Measurements from ENCODE around the gene ODAD3. TPM values are rescaled to one million over a fixed set of nuclear protein-coding genes. Genes with fewer than 3 reads are reported as not detected.
"Not testable (repeated sequence)": the region's sequence is repeated elsewhere in the genome, so short reads cannot be mapped to it uniquely, and the experiment has no call there.

ODAD3 gene
- total RNA-seq, 1 donor from 2014 or later = 2.2 TPM

DNA sequence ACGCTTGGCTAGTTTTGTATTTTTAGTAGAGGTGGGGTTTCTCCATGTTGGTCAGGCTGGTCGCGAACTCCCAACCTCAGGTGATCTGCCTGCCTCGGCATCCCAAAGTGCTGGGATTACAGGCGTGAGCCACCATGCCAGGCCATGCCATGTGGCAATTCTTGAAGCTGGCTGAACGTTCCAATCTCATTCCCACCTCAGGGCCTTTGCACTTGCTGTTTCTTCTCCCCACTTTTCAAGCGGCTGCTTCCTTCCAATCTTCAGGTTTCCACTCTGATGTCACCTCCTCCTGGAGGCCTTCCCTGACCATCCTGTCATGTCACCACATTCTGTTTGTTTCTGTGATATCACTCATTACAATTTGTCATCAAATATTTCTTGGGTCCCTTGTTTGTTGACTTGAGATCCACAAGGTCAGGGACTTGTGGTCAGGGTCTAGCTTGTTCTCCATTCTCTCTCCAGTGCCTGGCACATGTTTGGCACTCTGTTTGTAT, 55.0 kb downstream of the ODAD3 start:
- Mint-ChIP-seq H3K27ac (no peak overlapping the region), H3K4me3 (peak overlapping the region; percentile 94), H3K27me3 (peaks cover 17% of the 10 kb centered on the region), H3K36me3 (peaks cover 3% of the 10 kb centered on the region), H3K4me1 (ENCODE audit: unreplicated experiment) (peaks cover 28% of the 10 kb centered on the region), H3K9me3 (no peaks in the 10 kb centered on the region)
- no peak for DNase-seq (ENCODE audit: extremely low spot score, unreplicated experiment)
- no peak for TF ChIP-seq CTCF (conservative IDR thresholded peaks at IDR 0.05)

- H3K27ac Mint-ChIP-seq; H3K9me3 Mint-ChIP-seq; H3K36me3 Mint-ChIP-seq; H3K4me3 Mint-ChIP-seq; DNase-seq (ENCODE audit: extremely low spot score, unreplicated experiment): not testable (repeated sequence)
- Mint-ChIP-seq H3K4me1 (ENCODE audit: unreplicated experiment) (peaks cover 23% of the 10 kb centered on the region), H3K27me3 (peaks cover 17% of the 10 kb centered on the region)
These were observed 55.6 kb downstream of the ODAD3 start for GRCh38 chr19:11379269-11379845.

DNA sequence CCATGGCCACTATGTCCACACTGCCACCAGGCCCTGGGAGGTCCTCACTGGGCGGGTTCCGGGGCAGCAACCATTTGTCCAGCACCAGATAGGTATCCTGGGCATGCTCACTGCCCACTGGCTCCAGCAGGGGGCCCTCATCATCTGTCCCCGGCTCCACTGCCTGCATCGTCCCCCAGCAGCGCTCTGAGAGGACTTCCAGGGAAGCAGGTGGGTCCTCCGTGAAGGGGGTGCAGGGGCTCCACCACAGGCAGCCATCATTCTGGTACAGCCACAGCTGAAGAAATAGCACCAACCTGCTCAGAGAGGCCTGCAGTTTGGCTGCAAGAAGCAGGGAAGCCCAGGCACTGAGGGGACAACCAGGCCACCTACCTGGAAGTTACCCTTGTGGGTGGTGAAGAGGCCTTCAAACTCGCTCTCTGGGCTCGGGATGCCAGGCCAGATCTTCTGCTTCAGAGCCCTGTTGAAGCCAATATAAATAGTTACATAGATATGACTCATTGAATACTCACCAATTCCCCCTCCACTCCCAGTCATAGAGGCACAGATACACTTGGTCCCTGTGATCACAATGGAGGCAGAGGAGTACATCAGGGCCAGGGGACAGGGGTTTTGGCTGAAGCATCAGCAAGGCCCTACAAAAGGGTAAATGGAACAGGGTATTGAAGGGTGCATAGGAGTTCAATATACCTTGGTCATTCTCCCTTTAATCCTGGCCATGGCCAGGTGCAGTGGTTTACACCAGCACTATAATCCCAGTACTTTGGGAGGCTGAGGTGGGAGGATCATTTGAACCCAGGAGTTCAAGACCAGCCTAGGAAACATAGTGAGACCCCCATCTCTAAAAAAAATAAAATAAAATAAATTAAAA, 56.4 kb downstream of the ODAD3 start:
- Mint-ChIP-seq H3K4me1 (ENCODE audit: unreplicated experiment) (peaks cover 22% of the 10 kb centered on the region), H3K27ac (peak overlapping the region; percentile 64)

GRCh38 chr19:11377756-11378155, 57.2 kb downstream of the ODAD3 start:
- H3K4me1 Mint-ChIP-seq (ENCODE audit: unreplicated experiment) = peaks cover 27% of the 10 kb centered on the region
- no peak for TF ChIP-seq CTCF (conservative IDR thresholded peaks at IDR 0.05)
- no peaks in the 10 kb centered on the region for H3K9me3 Mint-ChIP-seq
- no peak for DNase-seq (ENCODE audit: extremely low spot score, unreplicated experiment)
- H3K4me3 Mint-ChIP-seq = no peak overlapping the region
- peaks cover 13% of the 10 kb centered on the region for H3K27me3 Mint-ChIP-seq
- H3K27ac Mint-ChIP-seq = no peak overlapping the region
- peaks cover 3% of the 10 kb centered on the region for H3K36me3 Mint-ChIP-seq

More for the DNA sequence above, 56.4 kb downstream of the ODAD3 start:
- Mint-ChIP-seq H3K27me3 (peaks cover 17% of the 10 kb centered on the region), H3K4me3 (no peak overlapping the region), H3K36me3 (peaks cover 3% of the 10 kb centered on the region), H3K9me3 (no peaks in the 10 kb centered on the region)
- no peak for DNase-seq (ENCODE audit: extremely low spot score, unreplicated experiment)
- peak; percentile 78 for TF ChIP-seq CTCF (conservative IDR thresholded peaks at IDR 0.05)

GRCh38 chr19:11377237-11377636, 57.7 kb downstream of the ODAD3 start:
- peaks cover 3% of the 10 kb centered on the region for H3K36me3 Mint-ChIP-seq
- H3K4me1 Mint-ChIP-seq (ENCODE audit: unreplicated experiment) = peaks cover 27% of the 10 kb centered on the region
- H3K9me3 Mint-ChIP-seq = no peaks in the 10 kb centered on the region
- no peak for TF ChIP-seq CTCF (conservative IDR thresholded peaks at IDR 0.05)
- H3K4me3 Mint-ChIP-seq = peak overlapping the region; percentile 21
- DNase-seq (ENCODE audit: extremely low spot score, unreplicated experiment) = no peak
- no peak overlapping the region for H3K27ac Mint-ChIP-seq
- peaks cover 10% of the 10 kb centered on the region for H3K27me3 Mint-ChIP-seq

Measured in type B pancreatic cell (in vitro differentiated cells).